GM18870 (cell line): ENCODE measurements around the gene FALEC.
"Not testable (repeated sequence)": the region's sequence is repeated elsewhere in the genome, so short reads cannot be mapped to it uniquely, and the experiment has no call there.

Experiments used
- ATAC-seq: cut with Tn5 transposase; IDR thresholded peaks from one replicate; pipeline ENCODE4 v1.9.1; 2021; ENCODE audit warnings: moderate library complexity; ENCODE audit not compliant: unreplicated experiment

Gene FALEC

DNA sequence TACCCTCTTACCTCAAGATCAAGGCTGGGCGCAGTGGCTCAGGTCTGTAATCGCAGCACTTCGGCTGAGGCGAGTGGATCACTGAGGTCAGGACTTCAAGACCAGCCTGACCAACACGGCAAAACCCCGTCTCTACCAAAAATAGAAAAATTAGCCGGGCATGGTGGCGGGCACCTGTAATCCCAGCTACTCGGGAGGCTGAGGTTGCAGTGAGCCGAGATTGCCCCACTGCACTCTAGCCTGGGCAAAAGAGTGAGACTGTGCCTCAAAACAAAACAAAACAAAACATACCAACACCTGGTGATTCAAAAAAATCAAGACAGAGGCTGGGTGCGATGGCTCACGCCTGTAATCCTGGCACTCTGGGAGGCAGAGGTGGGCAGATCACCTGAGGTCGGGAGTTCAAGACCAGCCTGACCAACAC lies 58.1 kb downstream of the FALEC start:
- ATAC-seq: not testable (repeated sequence)

DNA sequence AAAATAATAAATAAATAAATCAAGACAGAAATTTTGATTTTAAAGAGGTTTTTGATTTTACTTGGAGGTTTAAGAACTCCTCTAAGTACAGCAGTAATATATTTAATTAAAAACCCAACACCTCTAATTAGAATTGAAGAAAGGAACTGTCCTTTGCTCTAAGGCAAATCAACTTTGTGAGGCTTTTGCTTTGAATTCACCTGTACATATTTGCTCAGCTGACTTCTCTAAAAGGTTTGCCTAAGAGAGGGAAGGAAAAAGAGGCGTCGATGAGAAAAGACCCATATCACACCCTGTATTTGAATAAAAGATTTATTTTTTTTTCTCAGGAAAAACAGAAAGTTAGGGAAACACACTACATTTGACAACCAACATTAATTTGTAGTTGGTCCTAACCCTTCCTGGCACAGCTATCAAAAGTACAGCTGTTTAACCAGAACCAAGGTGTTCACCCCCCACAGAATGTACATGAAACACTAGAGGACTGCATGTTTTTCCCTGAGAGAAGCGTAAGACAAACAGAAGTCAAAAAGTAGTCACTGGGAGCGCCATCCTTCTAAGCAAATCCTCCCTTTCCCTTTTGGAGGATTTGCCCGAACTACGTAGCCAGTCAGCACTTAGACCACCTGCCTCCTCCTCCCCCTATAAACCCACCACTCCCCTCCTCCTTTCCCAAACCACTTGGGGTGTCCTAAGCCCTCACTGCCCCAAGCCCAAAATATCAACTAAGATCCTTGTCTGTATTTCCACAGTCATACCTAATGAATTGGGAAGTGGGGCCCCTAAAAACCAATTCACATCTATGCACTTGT lies 58.9 kb downstream of the FALEC start:
- ATAC-seq: no peak

DNA sequence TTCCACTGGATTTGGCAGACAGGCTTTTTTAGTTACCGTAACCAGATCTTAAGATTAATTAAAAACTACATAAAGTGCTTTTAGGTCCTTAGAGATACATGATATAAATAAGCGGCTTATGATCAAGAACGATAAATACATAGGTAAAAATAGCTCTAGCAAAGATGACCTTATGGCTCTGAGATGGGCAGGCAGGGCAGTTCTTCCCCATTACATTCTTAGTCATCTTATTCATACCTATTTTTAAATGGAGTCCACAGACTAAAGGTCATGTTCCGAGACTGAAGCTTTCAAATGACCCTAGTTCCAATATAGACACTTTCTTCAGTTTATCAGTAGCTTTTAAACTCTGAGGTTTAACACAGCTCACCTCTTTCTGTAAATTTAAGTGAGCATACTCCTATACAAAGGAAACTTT lies 59.5 kb downstream of the FALEC start:
- ATAC-seq: no peak

DNA sequence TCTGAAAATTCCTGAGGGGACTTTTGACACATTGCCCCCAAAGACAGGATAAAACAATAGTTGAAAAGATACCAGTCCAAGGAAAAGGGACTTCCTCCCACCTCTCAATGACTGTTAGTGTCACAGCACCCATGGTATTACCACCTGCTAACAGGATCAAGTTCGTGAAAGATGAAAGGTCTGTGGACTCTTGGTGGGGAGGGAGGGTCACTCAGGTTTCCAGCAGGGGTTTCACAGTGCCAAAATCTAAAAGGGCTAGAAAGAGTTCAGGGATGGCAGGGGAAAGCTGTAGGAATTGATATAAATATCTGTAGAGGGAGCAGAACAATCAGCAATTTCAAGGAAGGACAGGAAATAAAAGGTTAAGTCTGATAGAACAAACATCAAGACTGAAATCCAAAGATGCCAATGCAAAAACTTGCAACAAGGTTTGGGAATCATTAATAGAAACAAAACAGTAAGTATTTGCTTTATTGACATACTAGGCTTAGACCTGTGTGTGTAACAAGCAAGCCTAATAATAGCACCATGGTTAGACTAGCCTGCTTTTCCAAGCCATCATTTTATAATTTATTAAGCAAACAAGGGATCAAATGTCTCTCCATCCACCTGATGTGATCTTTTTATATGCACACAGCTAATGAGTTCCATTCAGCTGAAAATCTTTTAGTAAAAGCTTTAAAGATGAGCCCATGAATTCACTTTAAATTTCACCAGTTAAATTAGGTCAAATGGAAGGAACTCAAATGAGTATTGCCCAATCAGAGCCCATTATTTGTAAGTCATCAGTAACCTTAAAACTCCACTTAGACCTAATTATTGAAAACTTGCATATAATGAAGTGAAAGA lies 60.2 kb downstream of the FALEC start:
- no peak for ATAC-seq

DNA sequence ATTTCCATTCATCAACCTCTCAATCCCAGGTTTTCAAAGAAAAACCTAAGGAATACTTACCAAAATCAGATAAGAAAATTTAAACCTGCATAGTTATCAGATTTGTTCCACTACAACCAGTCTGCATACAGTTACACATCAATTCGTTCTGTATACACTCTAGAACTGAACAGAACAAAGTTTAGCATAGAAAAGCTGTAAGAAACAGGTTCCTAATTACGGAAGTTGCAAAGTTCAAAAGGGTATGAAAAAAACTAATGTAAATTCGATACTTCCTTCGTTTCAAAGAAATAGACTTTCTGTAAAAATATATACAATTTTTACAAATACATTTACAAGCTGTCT lies 60.8 kb downstream of the FALEC start:
- no peak for ATAC-seq

DNA sequence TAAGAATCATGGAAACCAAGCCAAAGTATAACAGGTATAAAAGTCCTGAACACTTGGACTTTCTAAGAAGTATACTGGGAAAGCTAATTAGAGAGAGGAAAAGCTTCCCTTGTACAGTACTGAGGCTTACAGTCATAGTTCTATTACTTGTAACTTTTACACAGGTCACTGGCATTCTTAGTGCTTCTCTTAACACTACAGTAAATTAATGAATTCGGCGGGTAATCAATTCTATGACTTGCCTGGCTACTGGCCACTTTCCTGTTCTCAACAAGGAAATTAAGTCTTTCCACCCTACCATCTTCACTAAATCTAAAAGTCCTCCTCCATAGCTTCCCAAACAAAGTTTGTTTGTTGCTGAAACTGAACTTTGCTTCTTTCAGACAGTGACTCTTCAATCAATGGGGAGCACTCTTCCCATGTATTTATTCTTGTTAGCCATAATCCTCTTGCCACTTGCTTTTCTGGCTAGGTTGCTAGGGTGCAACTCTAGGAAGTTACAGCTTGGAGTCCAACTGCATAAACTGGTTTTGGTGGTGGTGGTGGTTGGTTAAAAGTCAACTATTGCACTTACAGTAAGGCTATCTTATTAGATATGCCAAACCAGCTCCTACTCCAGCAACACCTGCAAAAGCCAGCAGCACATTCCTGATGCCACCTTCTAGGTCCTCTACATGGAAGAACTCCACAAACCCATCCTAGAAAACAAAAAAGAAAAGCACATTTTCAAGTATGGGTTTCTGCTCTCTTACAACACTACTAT lies 61.4 kb downstream of the FALEC start:
- no peak for ATAC-seq

DNA sequence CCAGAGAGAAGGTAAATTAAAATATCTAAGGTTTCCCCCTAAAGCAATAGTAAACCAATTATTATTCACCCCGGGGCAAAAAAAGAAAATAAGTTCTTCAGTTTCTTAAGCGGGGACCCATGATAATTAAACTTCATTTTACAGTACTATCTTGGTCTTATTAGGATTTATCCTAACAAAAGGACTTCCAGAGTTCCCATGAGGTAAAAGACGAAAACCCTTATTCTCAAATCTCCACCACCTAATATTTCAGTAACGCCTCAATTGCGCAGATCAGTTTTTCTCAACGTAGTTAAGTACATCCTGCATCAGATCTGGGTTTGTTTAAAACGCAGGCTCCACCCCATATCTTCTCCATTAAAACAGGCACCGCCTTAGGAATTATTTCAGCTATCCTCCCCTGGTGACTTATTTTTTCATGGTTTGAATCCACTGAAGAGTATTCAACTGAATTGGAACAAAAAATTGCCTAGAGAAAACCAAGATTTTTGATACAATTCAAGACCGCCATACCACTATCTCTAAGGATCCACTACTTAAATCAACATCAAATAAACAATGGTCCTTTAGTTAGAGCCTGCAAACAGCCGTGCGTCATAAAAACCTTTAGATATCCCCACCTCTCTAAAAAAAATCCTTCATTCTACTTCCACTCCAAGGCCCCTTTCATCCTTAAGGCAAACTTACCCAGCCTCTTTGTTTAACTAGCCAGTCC lies 62.2 kb downstream of the FALEC start:
- no peak for ATAC-seq

DNA sequence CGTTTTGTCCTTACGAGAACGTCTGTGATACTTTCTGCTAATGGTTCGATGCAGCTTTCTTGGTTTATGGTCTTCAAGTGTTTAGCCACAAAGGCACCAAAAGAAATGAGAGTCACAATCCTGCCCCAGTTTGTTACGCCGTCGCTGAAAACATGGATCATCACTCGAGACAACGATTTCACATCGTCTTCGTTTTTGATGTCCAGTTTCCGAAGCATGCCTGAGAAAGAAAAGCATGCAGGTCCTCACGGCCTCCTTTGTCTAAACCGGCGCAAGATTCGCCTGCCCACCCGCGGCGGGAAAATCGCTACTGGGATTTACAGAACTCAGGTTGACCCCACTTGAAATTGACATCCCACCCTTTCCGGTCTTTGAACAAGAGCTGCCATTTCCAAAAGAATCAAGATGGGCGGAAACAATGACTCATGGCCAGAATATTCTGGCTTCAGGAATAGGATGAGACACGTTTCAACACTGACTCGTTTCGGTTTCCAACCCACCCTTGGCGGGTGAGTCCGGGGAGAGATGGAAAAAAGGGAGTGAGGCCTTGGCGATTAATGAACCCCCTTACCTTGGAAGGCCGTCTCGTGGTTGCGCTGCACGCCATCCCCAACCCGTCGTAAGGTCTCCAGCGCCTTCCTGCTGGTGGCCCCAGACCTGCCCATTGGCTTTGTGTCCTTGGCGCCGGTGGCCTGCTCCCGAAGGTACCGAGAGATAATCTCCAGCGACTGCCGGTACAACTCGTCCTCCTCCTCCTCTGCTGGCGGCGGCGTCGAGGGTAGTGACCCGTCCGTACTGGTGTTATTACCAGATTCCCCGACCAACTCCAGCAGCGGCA lies 62.9 kb downstream of the FALEC start:
- ATAC-seq: no peak

DNA sequence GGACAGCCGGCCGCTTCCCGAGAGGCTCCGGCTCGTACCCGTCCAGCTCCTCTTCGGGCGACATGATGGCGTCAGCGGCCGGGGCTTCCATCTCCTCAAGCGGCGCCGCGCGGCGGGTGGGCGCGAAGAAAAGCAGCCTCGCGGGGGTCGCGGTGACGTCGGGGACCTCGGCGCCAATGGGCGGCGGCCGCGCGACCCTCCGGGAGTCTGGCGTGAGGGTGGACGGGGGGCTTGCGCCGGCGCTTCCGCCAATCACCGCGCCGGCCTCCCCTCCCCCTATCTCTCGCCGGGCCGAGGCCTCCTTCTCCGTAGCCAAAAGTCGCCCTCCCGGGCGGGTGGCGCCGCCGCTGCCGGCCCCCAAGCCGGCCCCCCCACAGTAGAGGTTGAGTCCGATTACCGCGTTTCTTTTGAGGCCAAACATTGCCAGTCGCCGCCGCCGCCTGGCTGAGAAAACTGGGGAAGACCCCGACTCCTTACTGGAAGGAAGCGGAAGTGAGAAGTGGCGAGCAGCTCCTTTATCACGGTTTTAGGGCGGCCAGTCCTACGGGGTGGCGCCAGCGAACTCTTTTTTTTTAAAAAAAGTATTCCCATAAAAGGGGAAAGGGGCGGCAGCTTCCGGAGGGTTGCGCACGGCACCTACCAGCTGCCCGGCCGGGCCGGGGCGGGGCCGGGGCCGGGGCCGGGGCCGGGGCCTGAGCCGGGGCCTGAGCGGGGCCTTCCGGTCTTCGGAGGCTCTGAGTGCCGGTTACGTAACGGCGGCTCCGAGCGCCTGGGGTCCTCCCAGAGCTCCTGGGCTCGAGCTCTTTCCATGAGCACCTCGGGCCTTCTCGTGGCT lies 63.8 kb downstream of the FALEC start, which contains the start of gene MCL1:
TSS of gene MCL1 (minus strand) at position 501 of the 835 bp plus-strand sequence. CDS start at position 421, 80 bp downstream.
- ATAC-seq: peak; percentile 79

DNA sequence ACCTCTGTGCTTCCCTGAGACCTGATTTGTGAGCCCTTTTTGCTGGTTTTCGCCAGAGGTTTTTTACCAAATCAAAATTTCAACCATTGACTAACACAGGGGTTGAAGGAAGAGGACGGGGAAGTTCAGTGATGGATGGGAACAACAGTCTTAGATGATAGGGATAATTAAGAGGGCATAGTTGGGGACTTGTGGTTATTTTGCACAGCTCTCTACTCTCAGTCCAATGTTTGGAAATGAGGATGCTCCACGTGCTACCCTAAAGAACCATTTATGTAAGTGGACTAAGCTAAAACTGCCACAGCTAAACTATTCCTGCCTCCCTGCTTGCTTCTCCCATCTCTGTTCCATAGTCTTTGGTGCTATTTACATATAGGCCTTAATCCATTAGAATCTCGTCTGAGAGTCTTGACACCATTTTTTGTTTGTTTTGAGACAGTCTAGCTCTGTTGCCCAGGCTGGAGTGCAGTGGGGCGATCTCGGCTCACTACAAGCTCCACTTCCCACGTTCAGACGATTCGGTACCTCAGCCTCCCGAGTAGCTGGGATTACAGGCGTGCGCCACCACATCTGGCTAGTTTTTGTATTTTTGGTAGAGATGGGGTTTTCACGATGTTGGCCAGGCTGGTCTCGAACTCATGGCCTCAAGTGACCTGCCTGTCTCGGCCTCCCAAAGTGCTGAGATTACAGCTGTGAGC lies 64.5 kb downstream of the FALEC start:
- peak; percentile 4 for ATAC-seq

DNA sequence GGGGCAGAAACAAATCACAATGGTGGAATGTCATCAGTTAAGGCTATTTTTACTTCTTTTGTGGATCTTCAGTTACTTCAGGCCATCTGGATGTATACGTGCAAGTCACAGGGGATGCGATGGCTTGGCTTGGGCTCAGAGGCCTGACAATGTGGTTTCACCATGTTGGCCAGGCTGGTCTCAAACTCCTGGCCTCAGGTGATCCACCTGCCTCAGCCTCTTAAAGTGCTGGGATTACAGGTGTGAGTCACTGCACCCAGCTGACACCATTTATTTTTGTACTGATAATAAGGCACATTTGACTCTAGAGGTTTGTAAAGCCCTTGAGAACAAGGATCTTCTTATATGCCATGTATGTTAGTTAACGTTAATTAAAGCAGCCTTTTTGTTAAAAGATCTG lies 65.4 kb downstream of the FALEC start:
- not testable (repeated sequence) for ATAC-seq

DNA sequence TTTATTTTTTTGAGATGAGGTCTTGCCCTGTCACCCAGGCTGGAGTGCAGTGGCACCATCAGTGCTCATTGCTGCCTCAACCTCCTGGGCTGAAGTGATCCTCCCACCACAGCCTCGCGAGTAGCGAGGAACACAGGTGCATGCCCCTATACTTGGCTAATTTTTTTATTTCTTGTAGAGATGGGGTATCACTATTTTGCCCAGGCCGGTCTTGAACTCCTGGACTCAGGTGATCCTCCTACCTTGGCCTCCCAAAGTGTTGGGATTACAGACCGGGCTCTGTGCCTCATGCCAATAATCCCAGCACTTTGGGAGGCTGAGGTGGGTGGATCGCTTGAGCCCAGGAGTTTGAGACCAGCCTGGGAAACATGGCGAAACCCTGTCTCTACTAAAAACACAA lies 65.9 kb downstream of the FALEC start:
- ATAC-seq: not testable (repeated sequence)

DNA sequence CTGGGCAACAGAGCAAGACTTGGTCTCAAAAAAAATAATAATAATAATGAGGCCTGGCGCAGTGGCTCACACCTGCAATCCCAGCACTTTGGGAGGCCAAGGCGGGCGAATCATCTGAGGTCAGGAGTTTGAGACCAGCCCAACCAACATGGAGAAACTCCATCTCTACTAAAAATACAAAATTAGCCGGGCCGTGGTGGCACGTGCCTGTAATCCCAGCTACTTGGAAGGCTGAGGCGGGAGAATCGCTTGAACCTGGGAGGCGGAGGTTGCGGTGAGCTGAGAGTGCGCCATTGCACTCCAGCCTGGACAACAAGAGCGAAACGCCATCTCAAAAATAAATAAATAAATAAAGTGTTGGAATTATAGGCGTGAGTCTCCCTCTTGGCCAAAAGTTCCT lies 66.4 kb downstream of the FALEC start:
- ATAC-seq: not testable (repeated sequence)

DNA sequence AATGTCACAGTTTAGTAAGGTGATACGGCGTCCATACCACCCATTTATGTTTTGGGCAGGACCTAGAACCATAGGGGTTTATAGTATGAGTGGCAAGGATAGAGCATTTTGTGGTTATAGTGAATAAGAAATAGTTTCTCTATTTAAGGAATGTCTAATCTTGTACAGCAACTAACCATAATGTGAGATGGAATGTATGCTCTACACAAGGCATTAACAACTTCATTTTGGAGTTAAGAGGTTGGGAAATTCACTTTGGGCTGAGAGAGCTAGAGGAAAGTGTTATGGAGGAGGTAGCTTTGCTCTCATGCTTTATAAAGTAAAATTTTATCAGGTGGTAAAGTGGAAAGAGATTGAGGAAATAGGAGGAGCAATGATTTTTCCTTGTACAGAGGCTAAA lies 66.8 kb downstream of the FALEC start:
- no peak for ATAC-seq
